Melanocyte of skin (primary cell): ENCODE measurements around the gene ANKLE1. TPM values are rescaled to one million over a fixed set of nuclear protein-coding genes. Genes with fewer than 3 reads are reported as not detected.

ENCODE experiments used
- total RNA-seq, 2 donors: library from RNA; depleted of rRNA; stranded (reverse); fragments of >200 nt; gene quantifications; 2 replicates each; pipeline ENCODE4 v1.2.3, GENCODE V29; 2012

ANKLE1 gene
- total RNA-seq = 1 to 10 TPM in 1 of 2 donors, under 1 TPM in 1; 0.34 to 2.3 TPM

GRCh38 chr19:17281391-17282304 is at the start of gene ANKLE1:
Gene ANKLE1 (plus strand): TSS chr19:17281901. CDS start chr19:17281921, 20 bp downstream.

GRCh38 chr19:17245535-17245984 is 36.1 kb upstream of the ANKLE1 start, which contains the start of gene NR2F6:
Gene NR2F6 (minus strand): TSS chr19:17245919. CDS start chr19:17245220, 699 bp downstream.

GRCh38 chr19:17264641-17264979 is 17.1 kb upstream of the ANKLE1 start, which contains the start of gene USHBP1:
Gene USHBP1 (minus strand): TSS chr19:17264745. CDS start chr19:17264299, 446 bp downstream.

GRCh38 chr19:17266975-17267788 is 14.5 kb upstream of the ANKLE1 start, which contains the start of gene BABAM1:
Gene BABAM1 (plus strand): TSS chr19:17267443. CDS start chr19:17268807, 1,364 bp downstream.

GRCh38 chr19:17303167-17303939 is 21.7 kb downstream of the ANKLE1 start, which contains the start of gene ABHD8:
Gene ABHD8 (minus strand): TSS chr19:17303425. CDS start chr19:17301616, 1,809 bp downstream.

GRCh38 chr19:17305517-17306284 is 24.0 kb downstream of the ANKLE1 start, which contains the start of gene MRPL34:
Gene MRPL34 (plus strand): TSS chr19:17305872. CDS start chr19:17305893, 21 bp downstream.

GRCh38 chr19:17309198-17309964 is 27.7 kb downstream of the ANKLE1 start, which contains the start of gene DDA1:
Gene DDA1 (plus strand): TSS chr19:17309563. CDS start chr19:17309655, 92 bp downstream.

GRCh38 chr19:17334414-17335409 is 53.0 kb downstream of the ANKLE1 start, which contains the start of gene ANO8:
Gene ANO8 (minus strand): TSS chr19:17334855. CDS start chr19:17334670, 185 bp downstream.

Other genes with a start within 250 kb of the ANKLE1 start
- 1 to 10 TPM; 2.8 to 8.3 TPM for gene HAUS8, start 206.4 kb upstream of the ANKLE1 start, total RNA-seq
- gene MYO9B, start 206.1 kb upstream of the ANKLE1 start, total RNA-seq = 100 to 1,000 TPM; 102 to 116 TPM
- gene USE1, start 66.5 kb upstream of the ANKLE1 start, total RNA-seq = 10 to 100 TPM; 19.3 to 33.0 TPM
- gene OCEL1, start 55.7 kb upstream of the ANKLE1 start, total RNA-seq = 1 to 10 TPM; 5.3 to 8.6 TPM
- gene NR2F6, start 36.0 kb upstream of the ANKLE1 start, total RNA-seq = 10 to 100 TPM; 35.4 to 56.9 TPM
- gene USHBP1, start 17.2 kb upstream of the ANKLE1 start, total RNA-seq = not detected
- 100 to 1,000 TPM in 1 of 2 donors, 10 to 100 TPM in 1; 92.9 to 124 TPM for gene BABAM1, start 14.5 kb upstream of the ANKLE1 start, total RNA-seq
- 1 to 10 TPM; 7.7 to 8.3 TPM for gene ABHD8, start 21.5 kb downstream of the ANKLE1 start, total RNA-seq
- gene MRPL34, start 24.0 kb downstream of the ANKLE1 start, total RNA-seq = 10 to 100 TPM; 36.3 to 51.3 TPM
- gene DDA1, start 27.7 kb downstream of the ANKLE1 start, total RNA-seq = 10 to 100 TPM; 13.4 to 29.6 TPM
- gene ANO8, start 53.0 kb downstream of the ANKLE1 start, total RNA-seq = 1 to 10 TPM; 3.4 to 3.7 TPM
- 10 to 100 TPM; 16.3 to 17.2 TPM for gene GTPBP3, start 55.7 kb downstream of the ANKLE1 start, total RNA-seq
- gene PLVAP, start 95.4 kb downstream of the ANKLE1 start, total RNA-seq = under 1 TPM in 1 of 2 donors, not detected in 1; under 0.01 TPM
- gene CCDC194, start 112.3 kb downstream of the ANKLE1 start, total RNA-seq = 1 to 10 TPM; 1.3 to 1.4 TPM
- gene BST2, start 123.7 kb downstream of the ANKLE1 start, total RNA-seq = 100 to 1,000 TPM in 1 of 2 donors, 10 to 100 TPM in 1; 95.3 to 226 TPM
- gene MVB12A, start 138.1 kb downstream of the ANKLE1 start, total RNA-seq = 10 to 100 TPM; 45.8 to 55.6 TPM
- gene TMEM221, start 166.8 kb downstream of the ANKLE1 start, total RNA-seq = under 1 TPM in 1 of 2 donors, not detected in 1; under 0.01 TPM
- not detected for gene NXNL1, start 179.0 kb downstream of the ANKLE1 start, total RNA-seq
- 10 to 100 TPM; 16.9 to 21.3 TPM for gene SLC27A1, start 188.6 kb downstream of the ANKLE1 start, total RNA-seq
- 10 to 100 TPM; 50.3 to 59.9 TPM for gene PGLS, start 229.7 kb downstream of the ANKLE1 start, total RNA-seq